K562 treated with DMSO at 1 percent for 24 hours (cell line): Measurements from ENCODE around the gene HOXA3. TPM values are rescaled to one million over a fixed set of nuclear protein-coding genes. Genes with fewer than 3 reads are reported as not detected.

Source experiments
- total RNA-seq: library from RNA; unstranded; fragments of 300-600 nt; gene quantifications from 2 replicates; pipeline ENCODE4 v1.2.3, GENCODE V29; 2022; ENCODE audit warnings: low read depth; ENCODE audit not compliant: insufficient read depth

HOXA3 gene
- not detected in 2 replicates for total RNA-seq

GRCh38 chr7:27151931-27152815 is at the start of gene HOXA3:
TSS of gene HOXA3 (minus strand) at chr7:27152583. CDS start at chr7:27110640, 41,943 bp downstream.

DNA sequence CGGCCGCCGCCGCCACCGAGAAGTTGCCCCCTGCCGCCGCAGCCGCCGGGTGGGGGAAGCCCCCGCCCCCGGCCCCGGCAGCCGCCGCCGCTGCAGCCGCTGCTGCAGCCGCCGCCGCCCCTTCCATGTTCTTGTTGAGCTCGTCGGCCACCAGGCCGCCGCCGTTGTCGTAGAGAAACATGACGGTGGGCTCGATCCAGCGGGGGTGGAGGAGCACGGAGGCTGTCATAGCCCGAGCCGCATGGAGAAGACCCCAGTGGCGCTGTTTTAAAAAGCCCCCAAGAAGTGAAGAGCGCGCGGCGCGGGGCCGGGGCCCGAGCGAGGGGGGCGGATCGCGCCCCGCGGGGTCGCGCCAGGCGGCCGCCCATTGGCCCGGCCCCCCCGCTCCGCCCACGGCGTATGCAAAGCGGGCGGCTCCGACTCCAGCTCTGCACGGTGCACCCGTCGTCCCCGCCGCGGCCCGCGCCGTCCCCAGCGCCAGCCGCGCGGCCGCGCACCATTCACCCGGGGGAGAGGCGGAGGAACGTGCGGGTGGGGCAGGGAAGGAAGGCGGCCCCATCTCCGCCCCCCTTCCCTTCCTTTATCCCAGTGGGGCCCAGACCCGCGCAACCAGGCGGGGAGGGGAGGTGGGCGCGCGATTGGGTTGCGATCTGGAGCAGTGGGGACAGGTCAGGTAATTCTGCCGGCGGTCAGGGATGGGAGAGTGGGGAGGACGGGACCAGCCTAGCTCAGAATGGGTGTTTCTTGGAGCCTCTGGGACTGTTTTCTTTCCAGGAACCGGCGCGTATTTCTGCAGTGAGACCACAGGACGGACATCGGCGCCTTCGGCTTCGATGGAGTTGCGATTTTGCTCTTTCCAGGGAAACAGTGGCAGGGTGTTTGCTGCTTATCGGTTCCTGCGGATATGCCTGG is 47.7 kb upstream of the HOXA3 start, which contains the start of gene HOXA13:
Gene HOXA13 (minus strand): TSS at position 243 of the 912 bp plus-strand sequence. CDS start 14 bp downstream, at position 229.

GRCh38 chr7:27185013-27185853 is 32.9 kb upstream of the HOXA3 start, which contains the start of gene HOXA11:
TSS of gene HOXA11 (minus strand) at chr7:27185232. CDS start at chr7:27185144, 88 bp downstream.

DNA sequence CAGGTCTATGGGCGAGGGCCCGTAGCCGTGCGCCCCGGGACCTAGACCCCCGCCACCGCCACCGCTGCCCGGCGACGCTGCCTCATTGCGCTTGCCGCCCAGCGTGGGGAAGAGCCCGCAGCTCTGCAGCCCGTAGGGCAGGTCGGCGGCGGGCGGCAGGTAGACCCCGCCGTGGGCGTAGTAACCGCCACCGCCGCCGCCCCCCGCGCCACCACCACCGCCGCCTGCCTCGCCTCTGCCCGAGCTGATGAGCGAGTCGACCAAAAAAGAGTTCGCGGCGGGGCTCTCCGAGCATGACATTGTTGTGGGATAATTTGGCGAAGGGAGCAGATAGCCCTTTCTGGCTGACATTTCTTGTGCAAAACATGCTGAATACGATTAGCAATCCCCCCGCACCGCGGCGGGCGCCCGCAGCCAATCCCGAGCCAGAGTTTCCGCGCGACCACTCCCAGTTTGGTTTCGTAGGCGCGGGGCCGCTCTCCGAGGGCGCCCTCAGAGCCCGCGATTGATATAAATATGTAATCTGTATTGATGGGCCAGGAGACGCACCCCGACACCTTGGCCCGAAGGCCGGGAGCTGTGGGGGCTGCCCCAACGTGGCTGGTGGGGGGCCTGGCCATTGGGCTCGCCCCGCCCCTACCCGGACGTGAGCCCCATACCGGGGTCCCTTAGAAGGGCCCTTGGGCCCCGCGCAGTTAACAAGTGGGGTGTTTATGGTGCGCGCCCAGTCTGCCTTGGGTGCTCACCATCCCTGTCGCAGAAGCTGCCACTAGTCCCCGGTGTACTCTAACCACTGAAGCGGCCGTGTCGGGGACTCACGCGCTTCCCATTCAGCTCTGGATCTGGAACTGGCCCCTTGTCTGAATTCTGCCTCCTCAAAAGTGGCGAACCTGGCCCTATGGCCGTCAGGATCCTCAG is 21.8 kb upstream of the HOXA3 start, which contains the start of gene HOXA10:
Gene HOXA10 (minus strand): TSS at position 365 of the 918 bp plus-strand sequence. CDS start 14 bp downstream, at position 351.

GRCh38 chr7:27165089-27165995 is 13.0 kb upstream of the HOXA3 start, which contains the start of gene HOXA9:
TSS of gene HOXA9 (minus strand) at chr7:27165537. CDS start at chr7:27165457, 80 bp downstream.

GRCh38 chr7:27156508-27156898 is 4.1 kb upstream of the HOXA3 start, which contains the start of gene HOXA7:
TSS of gene HOXA7 (minus strand) at chr7:27156675. CDS start at chr7:27156545, 130 bp downstream.

DNA sequence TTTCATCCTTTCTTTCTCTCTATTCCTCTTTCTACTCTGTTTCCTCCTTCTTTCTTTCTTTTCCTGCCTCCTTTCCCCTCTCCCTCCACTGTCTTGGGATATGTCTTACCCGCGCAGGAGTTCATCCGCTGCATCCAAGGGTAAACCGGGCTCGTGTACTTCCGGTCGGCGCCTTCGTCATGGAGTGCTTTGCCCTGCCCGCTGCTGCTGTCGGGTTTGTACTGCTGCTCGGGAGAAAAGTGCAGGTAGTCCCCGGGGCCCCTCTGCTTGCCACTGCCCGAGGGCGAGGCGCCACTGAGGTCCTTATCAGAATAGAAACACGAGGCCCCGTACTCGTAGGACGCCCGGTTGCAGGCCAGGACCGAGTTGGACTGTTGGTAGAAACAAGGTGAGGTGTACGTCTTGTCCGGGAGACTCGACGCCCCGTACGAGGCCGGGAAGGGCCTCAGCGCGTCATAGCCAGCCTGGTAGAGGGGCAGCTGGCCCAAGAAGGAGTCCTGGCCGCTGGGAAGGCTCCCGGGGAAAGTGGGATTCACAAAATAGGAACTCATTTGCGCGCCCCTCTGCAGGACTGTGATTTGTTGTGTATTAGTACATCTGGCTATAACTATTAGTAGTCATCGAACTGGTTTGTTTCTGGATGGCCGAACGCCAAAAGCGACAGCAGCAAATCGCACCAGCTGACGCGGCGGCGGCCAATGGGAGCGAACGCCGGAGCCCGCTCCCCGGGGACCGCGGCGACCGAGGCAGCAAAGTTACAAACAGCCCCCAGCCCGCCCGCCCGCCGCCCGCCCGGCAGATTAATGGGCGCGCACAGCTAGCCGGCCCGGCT is 5.0 kb downstream of the HOXA3 start, which contains the start of gene HOXA6:
Gene HOXA6 (minus strand): TSS at position 576 of the 832 bp plus-strand sequence. CDS start 25 bp downstream, at position 551.

GRCh38 chr7:27143023-27143949 is 9.1 kb downstream of the HOXA3 start, which contains the start of gene HOXA5:
TSS of gene HOXA5 (minus strand) at chr7:27143681. CDS start at chr7:27143607, 74 bp downstream.

DNA sequence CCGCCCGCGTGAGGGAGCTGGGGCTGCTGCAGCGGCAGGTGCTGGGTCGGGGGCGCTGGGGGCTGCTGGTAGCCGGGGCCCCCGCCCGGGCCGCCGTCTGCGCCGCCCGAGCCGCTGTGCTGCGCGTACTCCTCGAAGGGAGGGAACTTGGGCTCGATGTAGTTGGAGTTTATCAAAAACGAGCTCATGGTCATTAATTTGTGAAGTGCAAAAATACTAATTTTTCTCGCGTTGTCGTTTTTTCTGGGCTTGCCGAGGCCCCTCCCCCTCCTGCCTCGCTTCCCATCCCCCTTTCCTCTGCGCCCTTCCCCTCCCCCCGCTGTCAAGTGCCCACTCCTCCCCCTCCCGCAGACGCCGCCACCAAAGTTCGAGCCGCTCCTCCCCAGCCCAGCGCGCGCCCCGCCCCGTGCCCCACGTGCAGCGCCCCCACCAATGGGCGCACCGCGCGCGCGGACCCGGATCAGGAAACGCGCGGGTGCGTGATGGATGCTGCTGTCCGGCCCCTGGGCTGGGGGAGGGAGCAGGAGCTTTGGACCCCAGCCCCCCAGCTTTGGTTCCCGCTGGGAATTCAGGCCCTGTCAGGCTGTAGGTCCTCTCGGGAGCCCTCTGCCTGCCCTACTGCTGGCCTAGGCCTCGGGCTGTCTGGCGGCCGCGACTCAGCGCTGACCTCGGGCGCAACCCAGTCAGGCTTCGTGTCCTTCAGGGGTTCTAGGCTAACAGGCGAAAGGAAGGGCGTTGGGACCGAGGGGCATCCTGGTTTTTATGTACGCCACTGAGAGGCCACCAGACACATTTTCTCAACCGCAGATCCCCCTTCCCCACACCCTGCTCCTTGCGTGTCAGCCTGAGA is 21.6 kb downstream of the HOXA3 start, which contains the start of gene HOXA4:
Gene HOXA4 (minus strand): TSS at position 218 of the 850 bp plus-strand sequence. CDS start 24 bp downstream, at position 194.

DNA sequence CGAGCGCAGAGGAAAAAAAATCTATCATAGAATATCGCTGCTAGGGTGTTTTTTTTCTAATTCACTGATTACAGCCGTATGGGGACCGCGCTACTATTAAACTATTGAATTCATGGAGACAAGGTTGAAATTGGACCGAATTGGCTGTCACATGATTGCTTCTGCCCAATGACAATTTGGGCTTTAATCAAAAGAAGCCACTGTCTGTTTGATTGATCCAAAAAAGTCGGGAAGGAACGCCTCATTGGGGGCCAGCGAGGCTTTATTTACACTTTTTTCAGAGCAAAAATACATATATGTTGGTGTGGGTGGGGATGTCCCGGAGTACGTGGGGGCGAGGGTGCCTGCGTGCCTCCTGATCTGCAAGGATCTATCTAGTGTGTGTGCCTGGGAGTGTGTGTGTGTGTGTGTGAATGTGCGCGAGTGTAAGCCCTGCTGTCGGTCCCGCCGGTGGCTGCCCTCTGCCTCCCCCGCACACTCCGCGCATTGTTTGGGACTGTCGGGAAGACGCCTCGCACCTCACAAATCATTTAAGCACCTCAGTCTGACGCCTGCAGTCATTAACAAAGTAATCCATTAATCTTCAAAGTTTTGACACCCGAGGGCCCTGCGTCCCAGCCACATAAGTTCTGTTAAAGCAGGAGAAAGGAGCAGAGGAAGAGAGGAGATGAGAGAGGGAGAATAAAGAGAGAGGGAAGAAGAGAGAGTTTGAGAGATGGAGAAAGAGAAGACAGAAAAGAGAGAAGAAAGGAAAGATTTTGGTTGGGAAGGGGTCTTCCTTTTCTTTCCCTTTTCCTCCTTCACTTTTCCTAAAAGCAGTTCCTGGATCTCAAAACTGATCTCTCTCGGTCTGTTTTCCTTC is 49.6 kb downstream of the HOXA3 start, which contains the start of gene HOXA2:
Gene HOXA2 (minus strand): TSS at position 103 of the 862 bp plus-strand sequence. CDS start 183 bp downstream, outside the sequence.

GRCh38 chr7:27095897-27096767 is 56.3 kb downstream of the HOXA3 start, which contains the start of gene HOXA1:
TSS of gene HOXA1 (minus strand) at chr7:27096000. CDS start at chr7:27095912, 88 bp downstream.

